Breast epithelium (tissue), 4 donors: ENCODE data around the gene MRO. TPM values are rescaled to one million over a fixed set of nuclear protein-coding genes. Genes with fewer than 3 reads are reported as not detected.

Source experiments
- DNase-seq, 2 donors: peaks; one replicate each; pipeline ENCODE4 v3.0.0-alpha.2; 2019; ENCODE audit warnings: low spot score in 2 of 2
- H3K27ac ChIP-seq, 2 donors: fragments of 200-600 bp; sonication (generic) in 1 of 2; one replicate each; pipeline ENCODE4 v1.5.1; 2016 to 2019; ENCODE audit warnings: mild to moderate bottlenecking in 1 of 2
- H3K27me3 ChIP-seq, 2 donors: fragments of 200-600 bp; sonication (generic) in 1 of 2; one replicate each; pipeline versions ENCODE4 v1.5.1 to v1.6.0; 2017 to 2019; ENCODE audit warnings: control low read depth in 1 of 2, mild to moderate bottlenecking in 1 of 2
- H3K36me3 ChIP-seq: fragments of 200-600 bp; one replicate; pipeline ENCODE4 v1.5.1; 2019
- H3K4me1 ChIP-seq, 2 donors: fragments of 200-600 bp; sonication (generic); one replicate each; pipeline ENCODE4 v1.5.1; 2016 to 2019; ENCODE audit warnings: control low read depth in 1 of 2
- H3K4me3 ChIP-seq, 3 donors: fragments of 200-600 bp; sonication (generic); 1 replicate in 2 of 3; 2 replicates in 1 of 3; pipeline ENCODE4 v1.5.1; 2016 to 2019; ENCODE audit warnings: mild to moderate bottlenecking in 3 of 3, moderate library complexity in 2 of 3
- H3K9me3 ChIP-seq, 2 donors: fragments of 200-600 bp; sonication (generic) in 1 of 2; one replicate each; pipeline ENCODE4 v1.5.1; 2016 to 2019; ENCODE audit warnings: control low read depth in 1 of 2
- CTCF ChIP-seq, 3 donors: fragments of 450-650 bp; IDR thresholded peaks; one replicate each; pipeline ENCODE4 v1.5.1; 2016 to 2017; ENCODE audit warnings: antibody characterized with exemption in 3 of 3, mild to moderate bottlenecking in 3 of 3, moderate library complexity in 3 of 3
- POLR2A ChIP-seq: fragments of 450-650 bp; IDR thresholded peaks from one replicate; pipeline ENCODE4 v1.6.1; 2016; ENCODE audit warnings: antibody characterized with exemption, mild to moderate bottlenecking, moderate library complexity
- POLR2AphosphoS5 ChIP-seq, 3 donors: sonication (generic); formaldehyde crosslinking; IDR thresholded peaks; one replicate each; pipeline ENCODE4 v1.6.1; 2017; ENCODE audit warnings: antibody characterized with exemption in 3 of 3
- intact Hi-C: fragments of 100-400 bp; cut with DNase I; formaldehyde crosslinking; loops from one replicate; pipeline ENCODE4 v1.15.1; 2023; ENCODE audit warnings: low total_unique reads
- total RNA-seq, 3 donors: library from RNA; depleted of rRNA; stranded (reverse); fragments of >200 nt; gene quantifications; one replicate each; pipeline ENCODE4 v1.1.0, GENCODE V29; 2016

MRO gene
- total RNA-seq, 3 donors from 2014 or later, result 0.59 to 3.0 (median 0.66) TPM

GRCh38 chr18:50853863-50854271 is 34.1 kb upstream of the MRO start:
- no peak for DNase-seq
- Histone ChIP-seq H3K36me3 (no peaks in the 10 kb centered on the region), H3K4me1 (no peaks in the 10 kb centered on the region), H3K27ac (no peak overlapping the region), H3K27me3 (no peaks in the 10 kb centered on the region), H3K9me3 (no peaks in the 10 kb centered on the region), H3K4me3 (no peak overlapping the region)
- TF ChIP-seq POLR2A, result no peak
- TF ChIP-seq POLR2AphosphoS5 (IDR thresholded peaks at IDR 0.05), result no peak
- TF ChIP-seq CTCF (IDR thresholded peaks at IDR 0.05), result no peak
- intact Hi-C loops, result no loop called here

GRCh38 chr18:50850307-50851065 is 30.7 kb upstream of the MRO start:
- H3K4me1 ChIP-seq, result no peaks in the 10 kb centered on the region
- intact Hi-C loops, result no loop called here
- TF ChIP-seq POLR2A (no peak), CTCF (IDR thresholded peaks at IDR 0.05) (no peak), POLR2AphosphoS5 (IDR thresholded peaks at IDR 0.05) (no peak)
- no peaks in the 10 kb centered on the region for H3K36me3 ChIP-seq
- no peak for DNase-seq
- no peak overlapping the region for H3K27ac ChIP-seq
- no peaks in the 10 kb centered on the region for H3K9me3 ChIP-seq
- no peaks in the 10 kb centered on the region for H3K27me3 ChIP-seq
- H3K4me3 ChIP-seq, result no peak overlapping the region

GRCh38 chr18:50849419-50849821 is 29.6 kb upstream of the MRO start:
- no peak for TF ChIP-seq CTCF (IDR thresholded peaks at IDR 0.05)
- no peak for TF ChIP-seq POLR2AphosphoS5 (IDR thresholded peaks at IDR 0.05)
- TF ChIP-seq POLR2A, result no peak
- no peak overlapping the region for H3K27ac ChIP-seq
- H3K27me3 ChIP-seq, result no peaks in the 10 kb centered on the region
- no peak overlapping the region for H3K4me3 ChIP-seq
- no peaks in the 10 kb centered on the region for H3K4me1 ChIP-seq
- DNase-seq, result no peak
- no peaks in the 10 kb centered on the region for H3K36me3 ChIP-seq
- H3K9me3 ChIP-seq, result no peaks in the 10 kb centered on the region
- intact Hi-C loops, result no loop called here

- no peaks in the 10 kb centered on the region for H3K9me3 ChIP-seq
- no peak for TF ChIP-seq CTCF (IDR thresholded peaks at IDR 0.05)
- TF ChIP-seq POLR2AphosphoS5 (IDR thresholded peaks at IDR 0.05), result no peak
- no peak for TF ChIP-seq POLR2A
- H3K36me3 ChIP-seq, result no peaks in the 10 kb centered on the region
- H3K27me3 ChIP-seq, result no peaks in the 10 kb centered on the region
- no peaks in the 10 kb centered on the region for H3K4me1 ChIP-seq
- intact Hi-C loops, result no loop called here
- no peak overlapping the region for H3K27ac ChIP-seq
- DNase-seq, result no peak
- H3K4me3 ChIP-seq, result no peak overlapping the region
Observed at GRCh38 chr18:50848991-50849390, 29.2 kb upstream of the MRO start.

- Histone ChIP-seq H3K4me1 (no peaks in the 10 kb centered on the region), H3K36me3 (no peaks in the 10 kb centered on the region), H3K4me3 (no peak overlapping the region), H3K9me3 (no peaks in the 10 kb centered on the region), H3K27me3 (no peaks in the 10 kb centered on the region), H3K27ac (no peak overlapping the region)
- no peak for TF ChIP-seq POLR2AphosphoS5 (IDR thresholded peaks at IDR 0.05)
- TF ChIP-seq CTCF (IDR thresholded peaks at IDR 0.05), result no peak
- no peak for TF ChIP-seq POLR2A
- intact Hi-C loops, result no loop called here
- no peak for DNase-seq
Observed at GRCh38 chr18:50848061-50848551, 28.3 kb upstream of the MRO start.
